Endothelial cell of umbilical vein (primary cell): ENCODE data around the gene MOCS1. TPM values are rescaled to one million over a fixed set of nuclear protein-coding genes. Genes with fewer than 3 reads are reported as not detected.

ENCODE experiments used
- BruUV-seq: library from RNA; stranded (reverse); fragments of 400-500 nt; replicated peaks from 2 replicates; lab custom pipeline; 2021; lab: Mats Ljungman, UMichigan
- CTCF ChIA-PET: fragments of 300-600, 350-600 bp; sonication (Branson Sonifier 250); formaldehyde crosslinking; loops from one replicate; lab custom pipeline; 2021; ENCODE audit warnings: antibody characterized with exemption, inconsistent platforms; lab: Charles Lee
- POLR2A ChIA-PET: fragments of 300-600, 350-600 bp; sonication (Branson Sonifier 250); formaldehyde crosslinking; loops from one replicate; lab custom pipeline; 2021; ENCODE audit warnings: antibody characterized with exemption, inconsistent platforms; lab: Charles Lee
- DNase-seq: peaks from one replicate; pipeline ENCODE4 v3.0.0-alpha.2; 2011; ENCODE audit warnings: low read depth, low spot score
- FAIRE-seq: peaks from 2 replicates; lab custom pipeline; 2011; peaks lifted over from hg19 to GRCh38; lab: Jason Lieb, UNC
- H2AFZ ChIP-seq: 2 replicates; pipeline ENCODE4 v1.6.0; 2012; ENCODE audit warnings: low read depth, low read length, control low read depth, inconsistent platforms
- H3K27ac ChIP-seq: 2 replicates; pipeline ENCODE4 v1.5.1; 2011; ENCODE audit warnings: low read depth, mild to moderate bottlenecking, control low read depth, low read length, moderate library complexity; ENCODE audit not compliant: insufficient read depth
- H3K27me3 ChIP-seq, 2 experiments: 2 replicates each; pipeline versions ENCODE4 v1.6.0 to v1.6.1; 2011; ENCODE audit warnings: low read length in 2 of 2, mixed read lengths in 1 of 2; ENCODE audit not compliant: control insufficient read depth in 2 of 2, insufficient read depth in 2 of 2
- H3K36me3 ChIP-seq, 2 experiments: 2 replicates in 1 of 2; 3 replicates in 1 of 2; pipeline ENCODE4 v1.5.1; 2011; ENCODE audit warnings: low read length in 2 of 2, mild to moderate bottlenecking in 1 of 2, moderate library complexity in 1 of 2; ENCODE audit not compliant: control insufficient read depth in 2 of 2, insufficient read depth in 2 of 2; ENCODE audit errors: extremely low read depth in 1 of 2
- H3K4me1 ChIP-seq: 3 replicates; pipeline ENCODE4 v1.5.1; 2011; ENCODE audit warnings: mild to moderate bottlenecking, low read length; ENCODE audit not compliant: control insufficient read depth, insufficient read depth; ENCODE audit errors: extremely low read depth
- H3K4me2 ChIP-seq: 2 replicates; pipeline ENCODE4 v1.6.1; 2011; ENCODE audit warnings: low read length, control low read depth, mixed read lengths; ENCODE audit not compliant: insufficient read depth
- H3K4me3 ChIP-seq, 3 experiments: fragments of 200-600 bp in 1 of 3; sonication (generic), shearing (Covaris generic) in 1 of 3; replicated peaks in 1 of 3; 2 replicates each; pipeline ENCODE4 v1.5.1; 2011 to 2016; ENCODE audit warnings: control low read depth in 3 of 3, low read length in 3 of 3, mild to moderate bottlenecking in 2 of 3, inconsistent platforms in 1 of 3, low read depth in 1 of 3, moderate library complexity in 1 of 3; ENCODE audit not compliant: insufficient read depth in 1 of 3
- H3K79me2 ChIP-seq: 2 replicates; pipeline ENCODE4 v1.6.0; 2012; ENCODE audit warnings: low read length, inconsistent platforms; ENCODE audit not compliant: control insufficient read depth, insufficient read depth
- H3K9ac ChIP-seq: replicated peaks from 2 replicates; pipeline ENCODE3; 2011; ENCODE audit warnings: low read length, control low read depth; ENCODE audit not compliant: insufficient read depth; ENCODE audit errors: extremely low read depth
- H3K9me1 ChIP-seq: replicated peaks from 3 replicates; pipeline ENCODE4 v1.6.0; 2011; ENCODE audit warnings: mild to moderate bottlenecking, low read length; ENCODE audit not compliant: control insufficient read depth, insufficient read depth; ENCODE audit errors: extremely low read depth
- H3K9me3 ChIP-seq: replicated peaks from 2 replicates; pipeline ENCODE4 v1.5.1; 2012; ENCODE audit warnings: low read length, inconsistent platforms; ENCODE audit not compliant: control insufficient read depth, insufficient read depth
- H4K20me1 ChIP-seq: replicated peaks from 2 replicates; pipeline ENCODE3; 2011; ENCODE audit warnings: mild to moderate bottlenecking, low read length; ENCODE audit not compliant: control insufficient read depth, insufficient read depth; ENCODE audit errors: extremely low read depth
- CTCF ChIP-seq, 2 donors: IDR thresholded peaks; 1 replicate in 1 of 2; 2 replicates in 1 of 2; pipeline ENCODE4 v1.5.1; 2011; ENCODE audit warnings: low read length in 2 of 2, mild to moderate bottlenecking in 2 of 2, moderate library complexity in 2 of 2, control low read depth in 1 of 2, inconsistent platforms in 1 of 2, low read depth in 1 of 2; ENCODE audit not compliant: insufficient read depth in 1 of 2; ENCODE audit errors: extremely low read depth in 1 of 2
- EZH2 ChIP-seq: IDR thresholded peaks from 2 replicates; pipeline ENCODE4 v1.6.1; 2012; ENCODE audit warnings: borderline replicate concordance, low read depth, mild to moderate bottlenecking, moderate library complexity, low read length, inconsistent platforms; ENCODE audit not compliant: severe bottlenecking
- FOS ChIP-seq: IDR thresholded peaks from 2 replicates; pipeline ENCODE4 v1.6.1; 2011; ENCODE audit warnings: mild to moderate bottlenecking, low read length, moderate library complexity, borderline replicate concordance; ENCODE audit not compliant: insufficient read depth
- GATA2 ChIP-seq: IDR thresholded peaks from 2 replicates; pipeline ENCODE4 v1.7.0; 2011; ENCODE audit warnings: low read depth, mild to moderate bottlenecking, moderate library complexity, mixed read lengths, low read length; ENCODE audit not compliant: insufficient read length, insufficient read depth
- JUN ChIP-seq: IDR thresholded peaks from 2 replicates; pipeline ENCODE4 v1.6.1; 2011; ENCODE audit warnings: borderline replicate concordance, low read depth; ENCODE audit not compliant: insufficient read length, insufficient read depth
- MAX ChIP-seq: IDR thresholded peaks from 2 replicates; pipeline ENCODE4 v1.6.1; 2011; ENCODE audit not compliant: insufficient read depth, insufficient read length
- MYC ChIP-seq: IDR thresholded peaks from one replicate; pipeline ENCODE4 v1.6.1; 2011; ENCODE audit warnings: mild to moderate bottlenecking, low read depth, low read length
- POLR2AphosphoS5 ChIP-seq: IDR thresholded peaks from 2 replicates; pipeline ENCODE4 v1.6.1; 2012; ENCODE audit warnings: low read depth, mild to moderate bottlenecking, control low read depth, low read length, moderate library complexity; ENCODE audit not compliant: insufficient read depth
- dilution Hi-C: fragments of 300-500 bp; cut with MboI; formaldehyde crosslinking; loops from one replicate; pipeline ENCODE4 v1.15.0; 2019; ENCODE audit warnings: low sequenced_read_pairs; ENCODE audit not compliant: extremely low pct_ligation_motif_present
- intact Hi-C: fragments of 100-400 bp; cut with micrococcal nuclease; formaldehyde crosslinking; loops from one replicate; pipeline ENCODE4 v1.10.0; 2022
- polyA plus RNA-seq, 4 experiments: library from polyadenylated mRNA; depleted of rRNA in 3 of 4; stranded (reverse) in 3 of 4; unstranded in 1 of 4; fragments of >200 nt; gene quantifications; 2 replicates each; pipeline versions ENCODE4 v1.2.1 to v1.2.3, GENCODE V29; 2011 to 2012; ENCODE audit warnings: missing spikeins in 1 of 4
- total RNA-seq: library from RNA; stranded (reverse); gene quantifications from 2 replicates; pipeline ENCODE4 v1.2.3, GENCODE V29; 2021

MOCS1 gene
- total and polyA plus RNA-seq, 2 donors (not counting 3 experiments of a cell fraction or from before 2014, with no cell fraction given), result 8.3 to 12.8 TPM

GRCh38 chr6:39941820-39942219 lies 7.6 kb upstream of the MOCS1 start:
- no peak overlapping the region for H3K27ac ChIP-seq
- FAIRE-seq (no peak), DNase-seq (no peak)
- CTCF ChIA-PET, result no interaction called here
- no peaks in the 10 kb centered on the region for H3K79me2 ChIP-seq
- intact Hi-C loops (no loop called here), dilution Hi-C loops (no loop called here)
- no peaks in the 10 kb centered on the region for H3K9me1 ChIP-seq
- peaks cover 1 to 4% of the 10 kb centered on the region in 2 experiments for H3K27me3 ChIP-seq
- no peaks in the 10 kb centered on the region for H3K36me3 ChIP-seq
- H4K20me1 ChIP-seq, result no peaks in the 10 kb centered on the region
- H3K4me3 ChIP-seq, result no peak overlapping the region
- no TSS peak for BruUV-seq
- no peak overlapping the region for H3K4me2 ChIP-seq
- no peak overlapping the region for H3K9ac ChIP-seq
- TF ChIP-seq JUN (no peak), CTCF (IDR thresholded peaks at IDR 0.05; ENCODE audit: extremely low read depth in 1 of 2, insufficient read depth in 1 of 2, low read depth in 1 of 2, low read length in 2 of 2) (no peak), MAX (no peak), MYC (no peak), POLR2AphosphoS5 (no peak), GATA2 (no peak), EZH2 (no peak), FOS (no peak)
- H2AFZ ChIP-seq, result no peak overlapping the region
- POLR2A ChIA-PET, result no interaction called here
- H3K4me1 ChIP-seq, result no peaks in the 10 kb centered on the region
- no peaks in the 10 kb centered on the region for H3K9me3 ChIP-seq
